GM12878 (cell line): ENCODE results near the gene DRAXIN. TPM values are rescaled to one million over a fixed set of nuclear protein-coding genes. Genes with fewer than 3 reads are reported as not detected.

ENCODE experiments used
- ATAC-seq: fragments of 200-7000 bp; cut with Tn5 transposase; 3 replicates; pipeline ENCODE4 v1.9.1; 2020; ENCODE audit warnings: mild to moderate bottlenecking, moderate library complexity
- BruUV-seq: library from RNA; stranded (reverse); fragments of 400-500 nt; replicated peaks from 2 replicates; lab custom pipeline; 2021; lab: Mats Ljungman, UMichigan
- CTCF ChIA-PET: fragments of 300-600 bp; sonication (Branson Sonifier 250); formaldehyde crosslinking; extraction: SDS; loops from one replicate; lab custom pipeline; 2021; ENCODE audit warnings: inconsistent platforms; lab: Yijun Ruan, JAX
- POLR2A ChIA-PET: fragments of 350-600 bp; formaldehyde crosslinking; extraction: SDS; loops from one replicate; lab custom pipeline; 2021; ENCODE audit warnings: inconsistent platforms; lab: Charles Lee
- RAD21 ChIA-PET: fragments of 300-600 bp; sonication (Branson Sonifier 250); formaldehyde crosslinking; loops from one replicate; lab custom pipeline; 2023; ENCODE audit warnings: antibody characterized with exemption; ENCODE audit not compliant: unreplicated experiment; lab: Charles Lee
- SMC1A ChIA-PET: fragments of 300-600 bp; sonication (Branson Sonifier 250); formaldehyde crosslinking; loops from one replicate; lab custom pipeline; 2023; ENCODE audit not compliant: unreplicated experiment, uncharacterized antibody; lab: Charles Lee
- DNase-seq: peaks from one replicate; pipeline ENCODE4 v3.0.0-alpha.2; 2011; ENCODE audit warnings: low read depth, low spot score
- FAIRE-seq: peaks from 3 replicates; lab custom pipeline; 2011; peaks lifted over from hg19 to GRCh38; lab: Jason Lieb, UNC
- H2AFZ ChIP-seq: 2 replicates; pipeline ENCODE4 v1.6.0; 2011; ENCODE audit warnings: low read depth, low read length, control low read depth; ENCODE audit not compliant: control insufficient read depth
- H3K27ac ChIP-seq: 2 replicates; pipeline ENCODE4 v1.5.1; 2011; ENCODE audit warnings: control low read depth; ENCODE audit not compliant: control insufficient read depth, insufficient read depth
- H3K27me3 ChIP-seq, 2 experiments: replicated peaks in 1 of 2; 2 replicates each; pipeline versions ENCODE4 v1.6.0 to v1.6.1; 2011; ENCODE audit warnings: low read length in 1 of 2; ENCODE audit not compliant: control insufficient read depth in 2 of 2, insufficient read depth in 2 of 2
- H3K36me3 ChIP-seq, 2 experiments: 2 replicates each; pipeline ENCODE4 v1.5.1; 2011; ENCODE audit warnings: low read length in 1 of 2; ENCODE audit not compliant: control insufficient read depth in 2 of 2, insufficient read depth in 2 of 2
- H3K4me1 ChIP-seq: 2 replicates; pipeline ENCODE4 v1.6.1; 2011; ENCODE audit warnings: mild to moderate bottlenecking, low read length, moderate library complexity, mixed read lengths; ENCODE audit not compliant: control insufficient read depth, insufficient read depth
- H3K4me2 ChIP-seq: 2 replicates; pipeline ENCODE4 v1.6.0; 2011; ENCODE audit warnings: control low read depth; ENCODE audit not compliant: control insufficient read depth, insufficient read depth
- H3K4me3 ChIP-seq: fragments of 200-600 bp; sonication (generic); 2 replicates; pipeline ENCODE4 v1.5.1; 2016
- H3K79me2 ChIP-seq: 2 replicates; pipeline ENCODE4 v1.6.0; 2011; ENCODE audit warnings: low read length; ENCODE audit not compliant: control insufficient read depth, insufficient read depth
- H3K9ac ChIP-seq: 2 replicates; pipeline ENCODE4 v1.8.0; 2011; ENCODE audit warnings: low read length, control low read depth, mixed read lengths; ENCODE audit not compliant: control insufficient read depth, insufficient read depth
- H3K9me3 ChIP-seq: replicated peaks from 3 replicates; pipeline ENCODE4 v1.5.1; 2011; ENCODE audit warnings: mild to moderate bottlenecking, low read length; ENCODE audit not compliant: control insufficient read depth, insufficient read depth
- H4K20me1 ChIP-seq: 2 replicates; pipeline ENCODE4 v1.6.0; 2011; ENCODE audit not compliant: control insufficient read depth, insufficient read depth
- ASH2L ChIP-seq: fragments of 300-600, 200-600 bp; sonication (generic); IDR thresholded peaks from 2 replicates; pipeline ENCODE4 v1.6.1; 2017; ENCODE audit warnings: low read depth, mild to moderate bottlenecking, borderline replicate concordance
- BHLHE40 ChIP-seq, 2 experiments: fragments of 450-650 bp in 1 of 2; IDR thresholded peaks; 2 replicates each; pipeline ENCODE4 v1.6.1; 2011 to 2017; ENCODE audit warnings: low read depth in 2 of 2, borderline replicate concordance in 1 of 2, improper control_type of control experiment in 1 of 2, low read length in 1 of 2, mild to moderate bottlenecking in 1 of 2
- CBX5 ChIP-seq: sonication (generic); IDR thresholded peaks from 2 replicates; pipeline ENCODE4 v1.6.1; 2016; ENCODE audit warnings: low read depth, moderate library complexity, mild to moderate bottlenecking, inconsistent platforms
- CREM ChIP-seq: IDR thresholded peaks from 2 replicates; pipeline ENCODE4 v1.6.1; 2014; ENCODE audit warnings: antibody characterized with exemption, low read depth
- IRF4 ChIP-seq: IDR thresholded peaks from 2 replicates; pipeline ENCODE4 v1.6.1; 2011; ENCODE audit warnings: low read depth, low read length
- JUND ChIP-seq: IDR thresholded peaks from 2 replicates; pipeline ENCODE4 v1.6.1; 2012; ENCODE audit warnings: low read depth, mild to moderate bottlenecking, low read length, improper control_type of control experiment, moderate library complexity
- KLF5 ChIP-seq: fragments of 450-650 bp; IDR thresholded peaks from 2 replicates; pipeline ENCODE4 v1.6.1; 2014; ENCODE audit warnings: mild to moderate bottlenecking; ENCODE audit not compliant: partially characterized antibody
- POLR2A ChIP-seq: IDR thresholded peaks from 2 replicates; pipeline ENCODE4 v1.6.1; 2011; ENCODE audit warnings: low read depth, mild to moderate bottlenecking, low read length
- POLR2AphosphoS2 ChIP-seq: IDR thresholded peaks from 2 replicates; pipeline ENCODE4 v1.6.1; 2011; ENCODE audit warnings: low read depth, mild to moderate bottlenecking, low read length, improper control_type of control experiment, moderate library complexity
- SIN3A ChIP-seq: IDR thresholded peaks from 2 replicates; pipeline ENCODE4 v1.6.1; 2012; ENCODE audit warnings: low read depth, low read length, improper control_type of control experiment
- WGBS: methylation state at CpG from one replicate; pipeline ENCODE4 v1.1.6; 2016; ENCODE audit warnings: low lambda C conversion rate; ENCODE audit not compliant: insufficient replicate concordance, insufficient coverage; ENCODE audit errors: missing lambda C conversion rate; 5-methylcytosine and 5-hydroxymethylcytosine counted together
- in situ Hi-C: fragments of 300-500 bp; cut with MboI; formaldehyde crosslinking; loops from 9 replicates; pipeline ENCODE4 v1.14.3; 2018; ENCODE audit warnings: mixed read lengths
- intact Hi-C: fragments of 100-400 bp; cut with micrococcal nuclease; formaldehyde crosslinking; loops from one replicate; pipeline ENCODE4 v1.14.2; 2022; ENCODE audit not compliant: unreplicated experiment
- polyA plus RNA-seq, 11 experiments: library from polyadenylated mRNA; depleted of rRNA in 4 of 11; unstranded in 6 of 11; stranded (reverse) in 5 of 11; fragments of >200 nt; fragmentation: Nextera tagmentation in 4 of 11; fragmentation: Illumina TruSeq in 1 of 11; extraction: Ambion mirVana in 4 of 11; extraction: Trizol in 1 of 11; gene quantifications; 1 replicate in 1 of 11; 2 replicates in 10 of 11; pipeline versions ENCODE4 v1.2.1 to v1.2.3, GENCODE V29; 2011 to 2016; ENCODE audit warnings: inconsistent platforms in 2 of 11, missing spikeins in 2 of 11, low read depth in 1 of 11
- total RNA-seq, 4 experiments: library from RNA; depleted of rRNA in 3 of 4; stranded (reverse); fragments of >200 nt in 3 of 4; fragmentation: Illumina TruSeq in 1 of 4; extraction: Trizol in 1 of 4; gene quantifications; 2 replicates each; pipeline versions ENCODE4 v1.2.1 to v1.2.3, GENCODE V29; 2013 to 2021
- TF ChIP-seq, protein P1 (sequence below): fragments of 450-650 bp; formaldehyde crosslinking; IDR thresholded peaks from 2 replicates; pipeline ENCODE4 v1.5.0; 2022; ENCODE audit warnings: mild to moderate bottlenecking, missing genetic modification characterization
- TF ChIP-seq, protein P2 (sequence below): IDR thresholded peaks from 2 replicates; pipeline ENCODE4 v1.6.1; 2012; ENCODE audit warnings: mild to moderate bottlenecking, low read depth, low read length

The DRAXIN gene
- total and polyA plus RNA-seq, 10 of the 15 experiments (the other 5 are each of a cell fraction or from before 2014, with no cell fraction given) = 0.01 to 0.05 (median 0.03) TPM; not detected in 3

DNA sequence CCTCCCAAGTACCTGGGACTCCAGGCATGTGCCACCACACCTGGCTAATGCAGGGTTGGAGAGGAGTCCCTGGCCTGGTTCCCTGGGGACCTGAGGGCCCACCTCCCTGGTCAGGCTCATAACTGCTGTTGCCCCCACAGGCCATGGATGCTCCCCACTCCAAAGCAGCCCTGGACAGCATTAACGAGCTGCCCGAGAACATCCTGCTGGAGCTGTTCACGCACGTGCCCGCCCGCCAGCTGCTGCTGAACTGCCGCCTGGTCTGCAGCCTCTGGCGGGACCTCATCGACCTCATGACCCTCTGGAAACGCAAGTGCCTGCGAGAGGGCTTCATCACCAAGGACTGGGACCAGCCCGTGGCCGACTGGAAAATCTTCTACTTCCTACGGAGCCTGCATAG lies 23.0 kb upstream of the DRAXIN start:
- in situ Hi-C loops = no loop called here
- Histone ChIP-seq H3K79me2 (peaks cover 2% of the 10 kb centered on the region; the same call in 1 of the 2 replicates), H3K27me3 (no peaks in the 10 kb centered on the region), H3K9ac (no peak overlapping the region), H3K27ac (no peak overlapping the region), H3K9me3 (no peaks in the 10 kb centered on the region), H3K4me1 (peaks cover 10% of the 10 kb centered on the region), H3K36me3 (peaks cover 2 to 6% of the 10 kb centered on the region in 2 experiments), H4K20me1 (no peaks in the 10 kb centered on the region), H3K4me2 (no peak overlapping the region), H2AFZ (no peak overlapping the region), H3K4me3 (no peak overlapping the region)
- DNase-seq = no peak
- no peak for FAIRE-seq
- 89% methylated on average over 14 of the region's 14 CpGs for WGBS
- no peak for ATAC-seq
- ChIA-PET POLR2A (interaction anchor here (0.7 kb wide), 1 partner anchor 24 kb away, joined by 3 read pairs; no protein-coding TSS in a partner anchor), CTCF (no interaction called here), RAD21 (no interaction called here), SMC1A (no interaction called here)
- no peak for TF ChIP-seq POLR2AphosphoS2
- TF ChIP-seq SIN3A = no peak
- no peak for TF ChIP-seq BHLHE40 (IDR thresholded peaks at IDR 0.05; ENCODE audit: borderline replicate concordance in 1 of 2, low read depth in 2 of 2, low read length in 1 of 2)
- TF ChIP-seq KLF5 = no peak
- TF ChIP-seq POLR2A = no peak
- TF ChIP-seq, protein P1, sequence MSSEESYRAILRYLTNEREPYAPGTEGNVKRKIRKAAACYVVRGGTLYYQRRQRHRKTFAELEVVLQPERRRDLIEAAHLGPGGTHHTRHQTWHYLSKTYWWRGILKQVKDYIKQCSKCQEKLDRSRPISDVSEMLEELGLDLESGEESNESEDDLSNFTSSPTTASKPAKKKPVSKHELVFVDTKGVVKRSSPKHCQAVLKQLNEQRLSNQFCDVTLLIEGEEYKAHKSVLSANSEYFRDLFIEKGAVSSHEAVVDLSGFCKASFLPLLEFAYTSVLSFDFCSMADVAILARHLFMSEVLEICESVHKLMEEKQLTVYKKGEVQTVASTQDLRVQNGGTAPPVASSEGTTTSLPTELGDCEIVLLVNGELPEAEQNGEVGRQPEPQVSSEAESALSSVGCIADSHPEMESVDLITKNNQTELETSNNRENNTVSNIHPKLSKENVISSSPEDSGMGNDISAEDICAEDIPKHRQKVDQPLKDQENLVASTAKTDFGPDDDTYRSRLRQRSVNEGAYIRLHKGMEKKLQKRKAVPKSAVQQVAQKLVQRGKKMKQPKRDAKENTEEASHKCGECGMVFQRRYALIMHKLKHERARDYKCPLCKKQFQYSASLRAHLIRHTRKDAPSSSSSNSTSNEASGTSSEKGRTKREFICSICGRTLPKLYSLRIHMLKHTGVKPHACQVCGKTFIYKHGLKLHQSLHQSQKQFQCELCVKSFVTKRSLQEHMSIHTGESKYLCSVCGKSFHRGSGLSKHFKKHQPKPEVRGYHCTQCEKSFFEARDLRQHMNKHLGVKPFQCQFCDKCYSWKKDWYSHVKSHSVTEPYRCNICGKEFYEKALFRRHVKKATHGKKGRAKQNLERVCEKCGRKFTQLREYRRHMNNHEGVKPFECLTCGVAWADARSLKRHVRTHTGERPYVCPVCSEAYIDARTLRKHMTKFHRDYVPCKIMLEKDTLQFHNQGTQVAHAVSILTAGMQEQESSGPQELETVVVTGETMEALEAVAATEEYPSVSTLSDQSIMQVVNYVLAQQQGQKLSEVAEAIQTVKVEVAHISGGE (CRISPR knock-in tag) = no peak
- TF ChIP-seq CBX5 = no peak
- no peak for TF ChIP-seq JUND
- TF ChIP-seq CREM = no peak
- no peak for TF ChIP-seq ASH2L
- TF ChIP-seq, protein P2, sequence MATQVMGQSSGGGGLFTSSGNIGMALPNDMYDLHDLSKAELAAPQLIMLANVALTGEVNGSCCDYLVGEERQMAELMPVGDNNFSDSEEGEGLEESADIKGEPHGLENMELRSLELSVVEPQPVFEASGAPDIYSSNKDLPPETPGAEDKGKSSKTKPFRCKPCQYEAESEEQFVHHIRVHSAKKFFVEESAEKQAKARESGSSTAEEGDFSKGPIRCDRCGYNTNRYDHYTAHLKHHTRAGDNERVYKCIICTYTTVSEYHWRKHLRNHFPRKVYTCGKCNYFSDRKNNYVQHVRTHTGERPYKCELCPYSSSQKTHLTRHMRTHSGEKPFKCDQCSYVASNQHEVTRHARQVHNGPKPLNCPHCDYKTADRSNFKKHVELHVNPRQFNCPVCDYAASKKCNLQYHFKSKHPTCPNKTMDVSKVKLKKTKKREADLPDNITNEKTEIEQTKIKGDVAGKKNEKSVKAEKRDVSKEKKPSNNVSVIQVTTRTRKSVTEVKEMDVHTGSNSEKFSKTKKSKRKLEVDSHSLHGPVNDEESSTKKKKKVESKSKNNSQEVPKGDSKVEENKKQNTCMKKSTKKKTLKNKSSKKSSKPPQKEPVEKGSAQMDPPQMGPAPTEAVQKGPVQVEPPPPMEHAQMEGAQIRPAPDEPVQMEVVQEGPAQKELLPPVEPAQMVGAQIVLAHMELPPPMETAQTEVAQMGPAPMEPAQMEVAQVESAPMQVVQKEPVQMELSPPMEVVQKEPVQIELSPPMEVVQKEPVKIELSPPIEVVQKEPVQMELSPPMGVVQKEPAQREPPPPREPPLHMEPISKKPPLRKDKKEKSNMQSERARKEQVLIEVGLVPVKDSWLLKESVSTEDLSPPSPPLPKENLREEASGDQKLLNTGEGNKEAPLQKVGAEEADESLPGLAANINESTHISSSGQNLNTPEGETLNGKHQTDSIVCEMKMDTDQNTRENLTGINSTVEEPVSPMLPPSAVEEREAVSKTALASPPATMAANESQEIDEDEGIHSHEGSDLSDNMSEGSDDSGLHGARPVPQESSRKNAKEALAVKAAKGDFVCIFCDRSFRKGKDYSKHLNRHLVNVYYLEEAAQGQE = no peak
- no peak for TF ChIP-seq IRF4
- BruUV-seq = no TSS peak
- intact Hi-C loops = no loop called here
